Body of pancreas (tissue), 4 donors: Measurements from ENCODE around the gene ZDHHC18. TPM values are rescaled to one million over a fixed set of nuclear protein-coding genes. Genes with fewer than 3 reads are reported as not detected.

Source experiments
- ATAC-seq: fragments of 150-250 bp; one replicate; pipeline ENCODE4 v1.9.1; 2016
- DNase-seq, 4 donors: peaks; one replicate each; pipeline ENCODE4 v3.0.0-alpha.2; 2019
- H3K27ac ChIP-seq, 4 donors: fragments of 200-600 bp; sonication (generic); 1 replicate in 3 of 4; 2 replicates in 1 of 4; pipeline versions ENCODE4 v1.5.1 to v1.6.1; 2016 to 2019; ENCODE audit warnings: mild to moderate bottlenecking in 1 of 4, mixed read lengths in 1 of 4, moderate library complexity in 1 of 4
- H3K27me3 ChIP-seq, 2 donors: fragments of 200-600 bp; sonication (generic); one replicate each; pipeline ENCODE4 v1.6.0; 2016; ENCODE audit warnings: mild to moderate bottlenecking in 1 of 2
- H3K36me3 ChIP-seq, 2 donors: fragments of 200-600 bp; sonication (generic); replicated peaks in 1 of 2; 2 replicates each; pipeline ENCODE4 v1.5.1; 2016; ENCODE audit warnings: low read depth in 2 of 2; ENCODE audit not compliant: insufficient read depth in 1 of 2
- H3K4me1 ChIP-seq: fragments of 200-600 bp; sonication (generic); one replicate; pipeline ENCODE4 v1.6.0; 2016
- H3K4me3 ChIP-seq, 2 donors: fragments of 200-600 bp; sonication (generic); 1 replicate in 1 of 2; 2 replicates in 1 of 2; pipeline ENCODE4 v1.5.1; 2016 to 2019
- H3K9me3 ChIP-seq, 3 donors: fragments of 200-600 bp; sonication (generic); 1 replicate in 2 of 3; 2 replicates in 1 of 3; pipeline ENCODE4 v1.5.1; 2016
- CTCF ChIP-seq, 7 experiments: fragments of 450-650 bp in 4 of 7; fragments of 200-600 bp in 3 of 7; sonication (generic) in 3 of 7; IDR thresholded peaks; one replicate each; pipeline ENCODE4 v1.5.1; 2016 to 2019; ENCODE audit warnings: antibody characterized with exemption in 7 of 7
- POLR2A ChIP-seq, 3 donors: fragments of 450-650 bp; IDR thresholded peaks; one replicate each; pipeline ENCODE4 v1.6.1; 2016; ENCODE audit warnings: antibody characterized with exemption in 3 of 3, mild to moderate bottlenecking in 2 of 3
- WGBS, 2 donors: methylation state at CpG; one replicate each; pipeline ENCODE4 v1.1.5; 2017; 5-methylcytosine and 5-hydroxymethylcytosine counted together
- intact Hi-C: fragments of 100-400 bp; cut with DNase I; formaldehyde crosslinking; loops from one replicate; pipeline ENCODE4 v1.15.1; 2023
- total RNA-seq, 2 donors: library from RNA; depleted of rRNA; stranded (reverse); fragments of >200 nt; gene quantifications; one replicate each; pipeline ENCODE4 v1.1.0, GENCODE V29; 2016

The ZDHHC18 gene
- total RNA-seq, 2 donors from 2014 or later = 4.6 to 5.7 TPM

- TF ChIP-seq POLR2A (IDR thresholded peaks at IDR 0.05) (peak in 1 of 3 donors; percentile 66), CTCF (IDR thresholded peaks at IDR 0.05) (no peak)
- Histone ChIP-seq H3K36me3 (peaks cover 5 to 27% of the 10 kb centered on the region in 2 donors), H3K4me3 (peak overlapping the region; percentile 61 to 74), H3K27ac (peak overlapping the region; percentile 81 to 95 (median 92)), H3K27me3 (no peaks in the 10 kb centered on the region), H3K4me1 (peaks cover 17% of the 10 kb centered on the region), H3K9me3 (no peaks in the 10 kb centered on the region)
- peak; percentile 36 for ATAC-seq
- intact Hi-C loops = no loop called here
- no peak for DNase-seq
- 0 to 2% methylated on average over 9 to 12 of the region's 12 CpGs for WGBS, 2 donors
Measured at GRCh38 chr1:26890467-26890796, 63.9 kb downstream of the ZDHHC18 start.

GRCh38 chr1:26894263-26894662 is 67.8 kb downstream of the ZDHHC18 start:
- DNase-seq (no peak), ATAC-seq (no peak)
- peaks cover 5 to 12% of the 10 kb centered on the region in 2 donors for H3K36me3 ChIP-seq
- WGBS, 2 donors = 93 to 97% methylated on average over 12 to 13 of the region's 13 CpGs
- intact Hi-C loops = no loop called here
- no peak overlapping the region for H3K4me3 ChIP-seq
- no peak for TF ChIP-seq CTCF (IDR thresholded peaks at IDR 0.05)
- TF ChIP-seq POLR2A (IDR thresholded peaks at IDR 0.05) = no peak
- H3K9me3 ChIP-seq = no peaks in the 10 kb centered on the region
- no peak overlapping the region for H3K27ac ChIP-seq
- H3K4me1 ChIP-seq = peaks cover 16% of the 10 kb centered on the region
- no peaks in the 10 kb centered on the region for H3K27me3 ChIP-seq

GRCh38 chr1:26897351-26897750 is 70.9 kb downstream of the ZDHHC18 start:
- H3K4me3 ChIP-seq = no peak overlapping the region
- WGBS, 2 donors = 88 to 94% methylated on average over 4 to 9 of the region's 9 CpGs
- peaks cover 20% of the 10 kb centered on the region for H3K4me1 ChIP-seq
- intact Hi-C loops = no loop called here
- ATAC-seq (no peak), DNase-seq (no peak)
- no peaks in the 10 kb centered on the region for H3K27me3 ChIP-seq
- H3K9me3 ChIP-seq = no peaks in the 10 kb centered on the region
- H3K36me3 ChIP-seq = peaks cover 2 to 9% of the 10 kb centered on the region in 2 donors
- H3K27ac ChIP-seq = no peak overlapping the region
- TF ChIP-seq POLR2A (IDR thresholded peaks at IDR 0.05) = no peak
- no peak for TF ChIP-seq CTCF (IDR thresholded peaks at IDR 0.05)

GRCh38 chr1:26900001-26900814 is 73.7 kb downstream of the ZDHHC18 start, which contains the start of gene GPATCH3:
GPATCH3 (minus strand) TSS chr1:26900467; CDS start chr1:26900442, 25 bp downstream.
- intact Hi-C loops = no loop called here
- H3K27ac ChIP-seq = peak within 1 kb of the TSS; percentile 70 to 86 (median 80)
- TF ChIP-seq CTCF (IDR thresholded peaks at IDR 0.05) (no peak), POLR2A (IDR thresholded peaks at IDR 0.05) (peak; percentile 34 to 86 (median 75))
- peak; percentile 94 to 95 (median 95) for DNase-seq
- no peaks in the 10 kb centered on the region for H3K9me3 ChIP-seq
- 0 to 1% methylated on average over 15 to 50 of the region's 50 CpGs for WGBS, 2 donors
- peaks cover 0 to 2% of the 10 kb centered on the region in 2 donors for H3K36me3 ChIP-seq
- peak within 1 kb of the TSS; percentile 78 to 98 for H3K4me3 ChIP-seq
- no peaks in the 10 kb centered on the region for H3K27me3 ChIP-seq
- peaks cover 25% of the 10 kb centered on the region for H3K4me1 ChIP-seq
- peak; percentile 94 for ATAC-seq
